GM12878 (cell line): ENCODE results near the gene SIX3.

Experiments
- HCFC1 ChIP-seq: fragments of 150-350 bp; IDR thresholded peaks from 2 replicates; pipeline ENCODE4 v1.6.1; 2014; ENCODE audit warnings: low read length
- JUND ChIP-seq: IDR thresholded peaks from 2 replicates; pipeline ENCODE4 v1.6.1; 2012; ENCODE audit warnings: low read depth, mild to moderate bottlenecking, low read length, improper control_type of control experiment, moderate library complexity
- KDM1A ChIP-seq: fragments of 200-600 bp; sonication (generic); IDR thresholded peaks from 2 replicates; pipeline ENCODE4 v1.6.1; 2016; ENCODE audit warnings: borderline replicate concordance
- MTA3 ChIP-seq: IDR thresholded peaks from 2 replicates; pipeline ENCODE4 v1.6.1; 2012; ENCODE audit warnings: low read length, inconsistent platforms, borderline replicate concordance
- RCOR1 ChIP-seq: conservative IDR thresholded peaks from 2 replicates; pipeline ENCODE4 v1.6.1; 2012; ENCODE audit warnings: low read depth, low read length, improper control_type of control experiment
- SIX5 ChIP-seq: IDR thresholded peaks from 2 replicates; pipeline ENCODE4 v1.6.1; 2011; ENCODE audit warnings: mild to moderate bottlenecking, low read depth, low read length, moderate library complexity; ENCODE audit not compliant: severe bottlenecking
- SPI1 ChIP-seq: IDR thresholded peaks from 2 replicates; pipeline ENCODE4 v1.6.1; 2011; ENCODE audit warnings: low read depth, mild to moderate bottlenecking, low read length, moderate library complexity, borderline replicate concordance; ENCODE audit not compliant: insufficient read depth
- SREBF2 ChIP-seq: IDR thresholded peaks from 2 replicates; pipeline ENCODE4 v1.6.1; 2012; ENCODE audit warnings: mild to moderate bottlenecking, low read length
- SUZ12 ChIP-seq: fragments of 200-600 bp; sonication (generic); IDR thresholded peaks from one replicate; pipeline ENCODE4 v1.6.1; 2018; ENCODE audit warnings: antibody characterized with exemption, mild to moderate bottlenecking; ENCODE audit not compliant: unreplicated experiment
- TAF1 ChIP-seq: IDR thresholded peaks from 2 replicates; pipeline ENCODE4 v1.6.1; 2011; ENCODE audit warnings: mild to moderate bottlenecking, low read depth, low read length, borderline replicate concordance
- TCF7 ChIP-seq: IDR thresholded peaks from 2 replicates; pipeline ENCODE4 v1.6.1; 2014; ENCODE audit warnings: antibody characterized with exemption, borderline replicate concordance
- TF ChIP-seq, protein P1 (sequence below), 3 experiments: IDR thresholded peaks in 2 of 3; conservative IDR thresholded peaks in 1 of 3; 2 replicates each; pipeline ENCODE4 v1.5.1; 2011; ENCODE audit warnings: low read depth in 3 of 3, low read length in 3 of 3, mild to moderate bottlenecking in 3 of 3, control low read depth in 2 of 3, moderate library complexity in 2 of 3, inconsistent platforms in 1 of 3, mixed read lengths in 1 of 3; ENCODE audit not compliant: control insufficient read depth in 2 of 3, insufficient read depth in 1 of 3; ENCODE audit errors: extremely low read depth in 1 of 3

DNA sequence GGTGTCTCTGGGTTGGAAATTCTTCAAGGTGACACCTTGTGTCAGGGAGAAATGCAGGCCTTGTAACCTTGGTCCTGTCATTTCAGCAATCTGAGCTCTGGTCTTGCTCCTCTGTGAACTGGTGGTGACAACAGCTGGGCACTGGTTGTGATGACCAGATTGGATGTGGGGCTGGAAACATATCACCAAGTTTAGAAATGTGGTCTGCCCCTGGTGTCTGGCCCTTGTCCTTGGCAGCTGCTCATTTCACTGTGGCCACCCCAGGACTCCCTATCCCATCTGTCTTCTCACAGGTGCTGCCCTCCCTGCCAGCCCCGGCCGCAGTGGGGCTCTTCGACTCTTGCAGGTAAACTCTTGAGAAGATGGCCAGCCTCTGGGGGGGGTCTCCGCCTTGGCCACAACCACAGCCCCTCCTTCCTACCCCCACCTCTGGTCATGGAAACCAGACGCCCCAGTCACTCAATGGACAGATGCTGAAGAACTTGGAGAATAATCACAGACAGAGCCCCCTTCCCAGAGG, 20.7 kb downstream of the SIX3 start:
- TF ChIP-seq, protein P1, sequence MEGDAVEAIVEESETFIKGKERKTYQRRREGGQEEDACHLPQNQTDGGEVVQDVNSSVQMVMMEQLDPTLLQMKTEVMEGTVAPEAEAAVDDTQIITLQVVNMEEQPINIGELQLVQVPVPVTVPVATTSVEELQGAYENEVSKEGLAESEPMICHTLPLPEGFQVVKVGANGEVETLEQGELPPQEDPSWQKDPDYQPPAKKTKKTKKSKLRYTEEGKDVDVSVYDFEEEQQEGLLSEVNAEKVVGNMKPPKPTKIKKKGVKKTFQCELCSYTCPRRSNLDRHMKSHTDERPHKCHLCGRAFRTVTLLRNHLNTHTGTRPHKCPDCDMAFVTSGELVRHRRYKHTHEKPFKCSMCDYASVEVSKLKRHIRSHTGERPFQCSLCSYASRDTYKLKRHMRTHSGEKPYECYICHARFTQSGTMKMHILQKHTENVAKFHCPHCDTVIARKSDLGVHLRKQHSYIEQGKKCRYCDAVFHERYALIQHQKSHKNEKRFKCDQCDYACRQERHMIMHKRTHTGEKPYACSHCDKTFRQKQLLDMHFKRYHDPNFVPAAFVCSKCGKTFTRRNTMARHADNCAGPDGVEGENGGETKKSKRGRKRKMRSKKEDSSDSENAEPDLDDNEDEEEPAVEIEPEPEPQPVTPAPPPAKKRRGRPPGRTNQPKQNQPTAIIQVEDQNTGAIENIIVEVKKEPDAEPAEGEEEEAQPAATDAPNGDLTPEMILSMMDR (IDR thresholded peaks at IDR 0.05 in 2 of 3, conservative IDR thresholded peaks at IDR 0.05 in 1 of 3; ENCODE audit: control insufficient read depth in 2 of 3, extremely low read depth in 1 of 3, insufficient read depth in 1 of 3, low read depth in 3 of 3, low read length in 3 of 3): no peak
- TF ChIP-seq KDM1A: no peak
- no peak for TF ChIP-seq HCFC1
- no peak for TF ChIP-seq TCF7
- no peak for TF ChIP-seq SUZ12
- no peak for TF ChIP-seq JUND
- TF ChIP-seq TAF1: no peak
- no peak for TF ChIP-seq RCOR1
- TF ChIP-seq SPI1: no peak
- no peak for TF ChIP-seq SIX5
- no peak for TF ChIP-seq SREBF2
- no peak for TF ChIP-seq MTA3
